OCI-LY3 (cell line): ENCODE data around the gene GSTO2.
"Not testable (repeated sequence)": the region's sequence is repeated elsewhere in the genome, so short reads cannot be mapped to it uniquely, and the experiment has no call there.

Experiments
- H2AFZ ChIP-seq: fragments of 200-600, 300-600 bp; shearing (Covaris generic); 2 replicates; pipeline ENCODE4 v1.6.0; 2014; ENCODE audit warnings: antibody characterized with exemption, low read depth, low read length
- H3K27ac ChIP-seq: fragments of 200-600, 300-600 bp; sonication (generic); 2 replicates; pipeline ENCODE4 v1.5.1; 2014; ENCODE audit warnings: mild to moderate bottlenecking, low read length, moderate library complexity, mixed read lengths
- H3K27me3 ChIP-seq: fragments of 200-600, 300-600 bp; sonication (generic); 2 replicates; pipeline ENCODE4 v1.6.1; 2014; ENCODE audit warnings: low read depth, low read length, mixed read lengths
- H3K36me3 ChIP-seq: fragments of 200-600, 300-600 bp; sonication (generic); replicated peaks from 2 replicates; pipeline ENCODE3; 2014; ENCODE audit warnings: low read depth, low read length, mixed read lengths
- H3K4me1 ChIP-seq: fragments of 300-600, 200-600 bp; sonication (generic); 2 replicates; pipeline ENCODE4 v1.6.1; 2014; ENCODE audit warnings: low read length, mixed read lengths
- H3K4me2 ChIP-seq: fragments of 200-600, 300-600 bp; sonication (generic); 2 replicates; pipeline ENCODE4 v1.6.1; 2014; ENCODE audit warnings: low read length, mixed read lengths
- H3K4me3 ChIP-seq: fragments of 300-600, 200-600 bp; sonication (generic); 2 replicates; pipeline ENCODE4 v1.5.1; 2014; ENCODE audit warnings: antibody characterized with exemption, mild to moderate bottlenecking, low read length, moderate library complexity
- H3K79me2 ChIP-seq: fragments of 300-600, 200-600 bp; shearing (Covaris generic); 2 replicates; pipeline ENCODE4 v1.6.1; 2014; ENCODE audit warnings: mild to moderate bottlenecking, low read length, mixed read lengths
- H3K9ac ChIP-seq: fragments of 300-600, 200-600 bp; shearing (Covaris generic); 2 replicates; pipeline ENCODE4 v1.6.0; 2014; ENCODE audit warnings: mild to moderate bottlenecking, low read length, moderate library complexity
- H3K9me3 ChIP-seq: fragments of 200-600, 300-600 bp; shearing (Covaris generic); 2 replicates; pipeline ENCODE4 v1.6.1; 2014; ENCODE audit warnings: low read length, mixed read lengths; ENCODE audit not compliant: insufficient read depth
- H4K20me1 ChIP-seq: fragments of 200-600, 300-600 bp; sonication (generic); 2 replicates; pipeline ENCODE4 v1.6.1; 2016; ENCODE audit warnings: low read length, mixed read lengths; ENCODE audit not compliant: insufficient read depth
- EZH2phosphoT487 ChIP-seq: fragments of 200-600 bp; shearing (Covaris generic); IDR thresholded peaks from 2 replicates; pipeline ENCODE4 v1.6.1; 2018; ENCODE audit warnings: antibody characterized with exemption, mixed run types, low read depth
- TF ChIP-seq, protein P1 (sequence below): fragments of 200-600, 300-600 bp; sonication (generic); IDR thresholded peaks from 2 replicates; pipeline ENCODE4 v1.5.1; 2014; ENCODE audit warnings: antibody characterized with exemption, low read length, low read depth

Gene GSTO2

DNA sequence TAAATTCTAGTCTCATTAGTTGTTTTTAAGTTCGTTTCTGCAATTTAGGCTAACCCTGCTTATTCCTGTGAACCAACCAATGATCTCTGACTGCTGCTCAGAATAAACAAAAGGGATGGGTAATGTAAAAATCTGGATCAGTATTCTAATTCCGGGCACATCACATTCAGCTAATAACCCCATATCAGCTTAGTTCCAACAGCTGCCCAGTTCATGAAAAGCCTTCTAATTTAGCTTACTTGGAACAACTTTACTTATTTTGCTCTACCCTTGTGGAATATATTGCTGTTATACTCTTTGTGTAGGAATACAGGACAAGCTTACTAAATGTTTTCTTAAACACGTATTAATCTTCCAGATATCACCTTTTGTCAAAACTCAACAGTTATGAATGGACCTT lies 33.2 kb upstream of the GSTO2 start:
- Histone ChIP-seq H3K4me1 (no peaks in the 10 kb centered on the region), H3K36me3 (no peaks in the 10 kb centered on the region), H2AFZ (no peak overlapping the region), H3K9ac (no peak overlapping the region), H3K4me2 (no peak overlapping the region), H3K79me2 (no peaks in the 10 kb centered on the region), H3K4me3 (no peak overlapping the region), H3K27ac (no peak overlapping the region), H3K9me3 (no peaks in the 10 kb centered on the region), H3K27me3 (0 out of 2 replicates have a peak, but pooled peaks cover 4% of the 10 kb centered on the region), H4K20me1 (no peaks in the 10 kb centered on the region)
- TF ChIP-seq, protein P1, sequence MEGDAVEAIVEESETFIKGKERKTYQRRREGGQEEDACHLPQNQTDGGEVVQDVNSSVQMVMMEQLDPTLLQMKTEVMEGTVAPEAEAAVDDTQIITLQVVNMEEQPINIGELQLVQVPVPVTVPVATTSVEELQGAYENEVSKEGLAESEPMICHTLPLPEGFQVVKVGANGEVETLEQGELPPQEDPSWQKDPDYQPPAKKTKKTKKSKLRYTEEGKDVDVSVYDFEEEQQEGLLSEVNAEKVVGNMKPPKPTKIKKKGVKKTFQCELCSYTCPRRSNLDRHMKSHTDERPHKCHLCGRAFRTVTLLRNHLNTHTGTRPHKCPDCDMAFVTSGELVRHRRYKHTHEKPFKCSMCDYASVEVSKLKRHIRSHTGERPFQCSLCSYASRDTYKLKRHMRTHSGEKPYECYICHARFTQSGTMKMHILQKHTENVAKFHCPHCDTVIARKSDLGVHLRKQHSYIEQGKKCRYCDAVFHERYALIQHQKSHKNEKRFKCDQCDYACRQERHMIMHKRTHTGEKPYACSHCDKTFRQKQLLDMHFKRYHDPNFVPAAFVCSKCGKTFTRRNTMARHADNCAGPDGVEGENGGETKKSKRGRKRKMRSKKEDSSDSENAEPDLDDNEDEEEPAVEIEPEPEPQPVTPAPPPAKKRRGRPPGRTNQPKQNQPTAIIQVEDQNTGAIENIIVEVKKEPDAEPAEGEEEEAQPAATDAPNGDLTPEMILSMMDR = no peak
- TF ChIP-seq EZH2phosphoT487 = no peak

DNA sequence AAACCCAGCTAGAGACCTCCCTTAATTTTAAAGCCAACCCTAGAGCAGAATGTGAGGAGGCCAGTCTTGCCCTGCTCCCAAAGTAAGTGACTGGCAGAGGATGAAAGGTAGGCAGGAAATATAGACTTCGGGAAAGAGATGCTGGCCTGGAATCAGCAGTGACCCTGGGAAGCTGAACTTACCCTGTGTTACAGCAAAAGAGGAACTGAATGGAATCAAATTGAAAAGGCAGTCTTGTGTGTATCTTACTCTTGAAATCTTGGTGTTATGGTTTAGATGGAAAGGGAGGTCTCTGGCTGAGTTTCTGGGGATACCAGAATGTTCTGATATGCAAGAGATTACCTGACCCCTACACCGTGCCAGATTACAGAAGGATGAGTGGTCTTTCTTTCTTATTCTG lies 28.9 kb upstream of the GSTO2 start:
- Histone ChIP-seq H3K9me3 (no peaks in the 10 kb centered on the region), H3K79me2 (no peaks in the 10 kb centered on the region), H3K4me3 (no peak overlapping the region), H3K27me3 (no peaks in the 10 kb centered on the region), H2AFZ (no peak overlapping the region), H3K4me2 (no peak overlapping the region), H3K9ac (no peak overlapping the region), H3K27ac (no peak overlapping the region), H4K20me1 (no peaks in the 10 kb centered on the region), H3K36me3 (no peaks in the 10 kb centered on the region), H3K4me1 (no peaks in the 10 kb centered on the region)
- no peak for TF ChIP-seq EZH2phosphoT487
- TF ChIP-seq, protein P1 = no peak

DNA sequence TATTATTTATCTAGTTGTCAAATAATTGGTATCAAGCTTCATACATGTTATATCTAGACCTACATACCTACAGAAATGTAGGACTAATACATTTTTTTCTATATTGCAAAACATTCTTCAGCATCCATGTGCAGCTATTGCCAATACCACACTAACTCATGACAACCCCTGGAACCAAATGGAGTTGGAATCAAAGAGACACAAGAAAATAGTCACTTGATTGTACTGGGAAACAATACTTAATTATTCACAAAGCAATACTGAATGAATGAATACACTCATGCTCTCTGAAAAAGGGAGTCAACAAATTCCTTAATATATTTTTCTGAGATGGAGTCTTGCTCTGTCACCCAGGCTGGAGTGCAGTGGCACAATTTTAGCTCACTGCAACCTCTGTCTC lies 26.4 kb upstream of the GSTO2 start:
- Histone ChIP-seq H3K9ac (no peak overlapping the region), H2AFZ (no peak overlapping the region), H3K36me3 (no peaks in the 10 kb centered on the region), H3K4me2 (no peak overlapping the region), H3K27ac (no peak overlapping the region), H3K9me3 (no peaks in the 10 kb centered on the region), H3K4me1 (no peaks in the 10 kb centered on the region), H4K20me1 (no peaks in the 10 kb centered on the region), H3K27me3 (no peaks in the 10 kb centered on the region), H3K79me2 (no peaks in the 10 kb centered on the region), H3K4me3 (no peak overlapping the region)
- TF ChIP-seq, protein P1 = no peak
- no peak for TF ChIP-seq EZH2phosphoT487

DNA sequence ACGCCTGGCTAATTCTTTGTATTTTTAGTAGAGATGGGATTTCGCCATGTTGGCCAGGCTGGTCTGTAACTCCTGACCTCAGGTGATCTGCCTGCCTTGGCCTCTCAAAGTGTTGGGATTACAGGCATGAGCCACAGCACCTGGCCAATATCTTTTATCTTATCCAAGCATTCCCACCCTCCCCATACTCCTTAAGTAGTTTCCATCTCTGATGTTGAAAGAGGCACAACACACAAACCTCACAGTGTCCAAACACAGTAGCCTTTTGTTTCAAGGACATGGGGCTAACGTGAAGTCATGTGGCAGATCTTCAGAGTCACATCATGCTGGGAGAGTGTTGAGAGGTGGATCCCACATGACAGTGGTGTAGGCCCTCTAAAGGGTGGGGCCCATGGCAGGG lies 26.0 kb upstream of the GSTO2 start:
- not testable (repeated sequence) for H3K36me3 ChIP-seq, H3K9ac ChIP-seq, H3K9me3 ChIP-seq, H3K27me3 ChIP-seq, H3K79me2 ChIP-seq, H4K20me1 ChIP-seq, H2AFZ ChIP-seq, H3K4me1 ChIP-seq, H3K27ac ChIP-seq, H3K4me2 ChIP-seq, H3K4me3 ChIP-seq

DNA sequence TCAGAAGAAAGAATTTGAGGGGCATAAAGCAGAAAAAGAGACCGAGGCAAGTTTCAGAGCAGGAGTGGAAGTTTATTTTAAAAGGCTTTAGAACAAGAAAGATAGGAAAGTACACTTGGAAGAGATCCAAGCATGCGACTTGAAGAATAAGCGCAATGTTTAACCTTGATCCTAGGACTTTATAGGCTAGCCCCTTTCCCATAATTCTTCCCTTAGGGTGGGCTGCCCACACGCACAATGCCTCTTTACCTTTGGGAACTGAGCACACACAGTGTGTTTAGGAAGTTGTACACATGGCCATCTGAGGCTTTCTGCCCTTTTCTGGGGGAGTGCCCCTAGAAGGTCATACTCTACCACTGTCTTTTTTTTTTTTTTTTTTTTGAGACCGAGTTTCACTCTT lies 25.5 kb upstream of the GSTO2 start:
- Histone ChIP-seq H3K4me1 (no peaks in the 10 kb centered on the region), H3K27ac (no peak overlapping the region), H2AFZ (no peak overlapping the region), H3K4me3 (no peak overlapping the region), H3K79me2 (no peaks in the 10 kb centered on the region), H3K36me3 (no peaks in the 10 kb centered on the region), H3K9me3 (no peaks in the 10 kb centered on the region), H3K9ac (no peak overlapping the region), H3K4me2 (no peak overlapping the region), H4K20me1 (no peaks in the 10 kb centered on the region), H3K27me3 (no peaks in the 10 kb centered on the region)
- TF ChIP-seq EZH2phosphoT487 = no peak
- TF ChIP-seq, protein P1 = no peak
